Mesendoderm (in vitro differentiated cells): ENCODE data around the gene HCN2.
"Not testable (repeated sequence)": the region's sequence is repeated elsewhere in the genome, so short reads cannot be mapped to it uniquely, and the experiment has no call there.

Source experiments
- DNase-seq: peaks from one replicate; pipeline ENCODE4 v3.0.0; 2013
- H2AK5ac ChIP-seq: 2 replicates; pipeline ENCODE4 v1.6.1; 2013; ENCODE audit warnings: low read length, inconsistent platforms
- H2BK120ac ChIP-seq: 2 replicates; pipeline ENCODE4 v1.6.1; 2013; ENCODE audit warnings: low read depth, mild to moderate bottlenecking, low read length, moderate library complexity, mixed read lengths
- H2BK15ac ChIP-seq: replicated peaks from 2 replicates; pipeline ENCODE4 v1.6.1; 2013; ENCODE audit warnings: low read depth, mild to moderate bottlenecking, moderate library complexity
- H2BK5ac ChIP-seq: 2 replicates; pipeline ENCODE4 v1.6.1; 2013; ENCODE audit warnings: low read length, inconsistent platforms
- H3K18ac ChIP-seq: 2 replicates; pipeline ENCODE4 v1.6.1; 2013; ENCODE audit warnings: mild to moderate bottlenecking, low read length, mixed read lengths
- H3K23ac ChIP-seq: one replicate; pipeline ENCODE4 v1.6.1; 2013; ENCODE audit warnings: low read length
- H3K27ac ChIP-seq: 2 replicates; pipeline ENCODE4 v1.5.1; 2013; ENCODE audit warnings: low read depth, mild to moderate bottlenecking, inconsistent platforms, low read length, moderate library complexity
- H3K27me3 ChIP-seq: 2 replicates; pipeline ENCODE4 v1.6.1; 2013; ENCODE audit warnings: low read length, control low read depth, mild to moderate bottlenecking, inconsistent platforms; ENCODE audit not compliant: insufficient read depth, poor library complexity
- H3K36me3 ChIP-seq: 2 replicates; pipeline ENCODE4 v1.6.1; 2013; ENCODE audit warnings: low read length, inconsistent platforms; ENCODE audit not compliant: control insufficient read depth, insufficient read depth
- H3K4ac ChIP-seq: one replicate; pipeline ENCODE4 v1.6.1; 2013; ENCODE audit warnings: low read depth, mild to moderate bottlenecking, low read length, moderate library complexity
- H3K4me1 ChIP-seq: 2 replicates; pipeline ENCODE4 v1.6.1; 2013; ENCODE audit warnings: low read depth, low read length, inconsistent platforms; ENCODE audit not compliant: control insufficient read depth
- H3K4me2 ChIP-seq: 2 replicates; pipeline ENCODE4 v1.6.1; 2013; ENCODE audit warnings: low read length
- H3K4me3 ChIP-seq: 2 replicates; pipeline ENCODE4 v1.5.1; 2013; ENCODE audit warnings: mild to moderate bottlenecking, low read length
- H3K56ac ChIP-seq: one replicate; pipeline ENCODE4 v1.6.1; 2013; ENCODE audit warnings: low read length
- H3K79me1 ChIP-seq: 2 replicates; pipeline ENCODE4 v1.6.1; 2013; ENCODE audit warnings: low read length, inconsistent platforms
- H3K79me2 ChIP-seq: 2 replicates; pipeline ENCODE4 v1.6.1; 2013; ENCODE audit warnings: mild to moderate bottlenecking, low read length; ENCODE audit not compliant: control insufficient read depth, insufficient read depth
- H3K9ac ChIP-seq: 2 replicates; pipeline ENCODE4 v1.6.1; 2013; ENCODE audit warnings: low read length, inconsistent platforms
- H4K5ac ChIP-seq: one replicate; pipeline ENCODE4 v1.6.1; 2013; ENCODE audit warnings: low read length
- H4K8ac ChIP-seq: one replicate; pipeline ENCODE4 v1.6.1; 2013; ENCODE audit warnings: low read depth, mild to moderate bottlenecking, control low read depth, low read length, moderate library complexity
- WGBS: extraction: QIAGEN DNeasy Blood & Tissue Kit; methylation state at CpG from one replicate; pipeline ENCODE4 v1.1.7; 2013; ENCODE audit warnings: low lambda C conversion rate, missing lambda C conversion rate; ENCODE audit not compliant: insufficient coverage; ENCODE audit errors: extremely low coverage; 5-methylcytosine and 5-hydroxymethylcytosine counted together

Gene HCN2

DNA sequence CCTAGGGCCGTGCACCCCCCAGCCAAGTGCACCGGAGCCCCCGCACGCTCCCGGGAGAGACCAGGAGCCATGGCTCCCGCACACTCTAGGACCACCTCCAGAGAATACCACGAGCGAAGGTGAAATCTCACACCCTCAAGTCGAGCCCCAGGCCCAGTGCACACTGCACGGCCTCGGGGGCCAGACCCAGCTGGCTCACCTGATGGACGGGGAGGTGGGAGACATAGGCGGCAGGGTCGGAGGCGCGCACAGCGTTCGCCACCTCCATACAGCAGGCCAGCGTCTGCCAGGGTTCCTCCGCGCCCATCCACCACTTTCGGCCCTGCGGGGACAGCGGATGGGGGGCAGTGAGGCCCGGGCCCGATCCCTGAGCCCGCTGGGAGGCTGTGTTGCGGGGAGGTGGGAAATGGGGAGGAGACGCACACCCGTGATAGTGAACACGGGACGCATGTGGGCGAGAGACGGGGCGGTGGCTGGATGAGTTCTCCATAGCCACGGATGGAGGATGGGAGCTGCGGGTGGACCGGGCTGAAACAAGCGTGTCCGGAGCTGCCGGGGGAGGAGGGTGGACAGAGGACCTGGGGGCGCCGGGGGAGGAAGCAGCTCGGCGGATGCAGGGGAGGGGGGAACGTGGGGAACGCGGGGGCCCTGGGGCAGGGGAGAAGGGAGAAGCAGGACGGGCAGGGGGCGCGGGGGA, 30.6 kb downstream of the HCN2 start:
- H3K79me2 ChIP-seq = no peaks in the 10 kb centered on the region
- no peaks in the 10 kb centered on the region for H3K27me3 ChIP-seq
- no peak overlapping the region for H3K27ac ChIP-seq
- H3K18ac ChIP-seq = no peak overlapping the region
- H2BK5ac ChIP-seq = no peak overlapping the region
- no peak overlapping the region for H3K4ac ChIP-seq
- no peak for DNase-seq
- no peaks in the 10 kb centered on the region for H3K4me1 ChIP-seq
- no peak overlapping the region for H2BK120ac ChIP-seq
- H3K4me3 ChIP-seq = no peak overlapping the region
- no peak overlapping the region for H3K23ac ChIP-seq
- no peak overlapping the region for H2AK5ac ChIP-seq
- H3K9ac ChIP-seq = no peak overlapping the region
- H2BK15ac ChIP-seq = no peak overlapping the region
- H3K79me1 ChIP-seq = no peaks in the 10 kb centered on the region
- no peak overlapping the region for H4K8ac ChIP-seq
- peaks cover 5% of the 10 kb centered on the region for H3K36me3 ChIP-seq
- H3K4me2 ChIP-seq = no peak overlapping the region
- no peak overlapping the region for H3K56ac ChIP-seq
- no CpG with 5 or more reads among the region's 51 CpGs for whole genome bisulfite sequencing
- H4K5ac ChIP-seq = no peak overlapping the region

GRCh38 chr19:621191-621590, 31.5 kb downstream of the HCN2 start:
- not testable (repeated sequence) for H3K18ac ChIP-seq, H3K79me2 ChIP-seq, H3K4ac ChIP-seq, H3K27ac ChIP-seq, H3K4me1 ChIP-seq, H3K36me3 ChIP-seq, H4K8ac ChIP-seq, H3K79me1 ChIP-seq, H2AK5ac ChIP-seq, H3K4me3 ChIP-seq, H2BK120ac ChIP-seq, H4K5ac ChIP-seq, DNase-seq, H3K4me2 ChIP-seq, H2BK5ac ChIP-seq, H3K27me3 ChIP-seq, H3K9ac ChIP-seq, H2BK15ac ChIP-seq, H3K56ac ChIP-seq, H3K23ac ChIP-seq
- WGBS = no CpG with 5 or more reads among the region's 48 CpGs

GRCh38 chr19:621819-622218, 32.1 kb downstream of the HCN2 start:
- no peaks in the 10 kb centered on the region for H3K79me2 ChIP-seq
- H3K27ac ChIP-seq = no peak overlapping the region
- H3K36me3 ChIP-seq = peaks cover 5% of the 10 kb centered on the region
- no peak overlapping the region for H4K8ac ChIP-seq
- no CpG with 5 or more reads among the region's 24 CpGs for WGBS
- H3K27me3 ChIP-seq = no peaks in the 10 kb centered on the region
- no peak overlapping the region for H3K4ac ChIP-seq
- H3K4me2 ChIP-seq = no peak overlapping the region
- H3K56ac ChIP-seq = no peak overlapping the region
- no peak overlapping the region for H3K9ac ChIP-seq
- H2AK5ac ChIP-seq = no peak overlapping the region
- no peak for DNase-seq
- no peak overlapping the region for H3K23ac ChIP-seq
- H2BK15ac ChIP-seq = no peak overlapping the region
- no peak overlapping the region for H2BK120ac ChIP-seq
- H3K4me3 ChIP-seq = no peak overlapping the region
- no peak overlapping the region for H4K5ac ChIP-seq
- no peaks in the 10 kb centered on the region for H3K4me1 ChIP-seq
- H2BK5ac ChIP-seq = no peak overlapping the region
- H3K18ac ChIP-seq = no peak overlapping the region
- H3K79me1 ChIP-seq = no peaks in the 10 kb centered on the region

GRCh38 chr19:622666-623065, 33.0 kb downstream of the HCN2 start:
- H3K27ac ChIP-seq = no peak overlapping the region
- no CpG with 5 or more reads among the region's 37 CpGs for WGBS
- H3K9ac ChIP-seq = no peak overlapping the region
- H4K5ac ChIP-seq = no peak overlapping the region
- no peak overlapping the region for H3K4ac ChIP-seq
- no peak for DNase-seq
- H3K27me3 ChIP-seq = no peaks in the 10 kb centered on the region
- no peak overlapping the region for H2BK120ac ChIP-seq
- H3K79me1 ChIP-seq = no peaks in the 10 kb centered on the region
- no peak overlapping the region for H3K56ac ChIP-seq
- H2AK5ac ChIP-seq = no peak overlapping the region
- no peaks in the 10 kb centered on the region for H3K4me1 ChIP-seq
- H3K18ac ChIP-seq = no peak overlapping the region
- no peak overlapping the region for H3K4me3 ChIP-seq
- no peak overlapping the region for H2BK15ac ChIP-seq
- no peak overlapping the region for H4K8ac ChIP-seq
- H3K4me2 ChIP-seq = no peak overlapping the region
- H3K36me3 ChIP-seq = peaks cover 5% of the 10 kb centered on the region
- no peak overlapping the region for H3K23ac ChIP-seq
- no peaks in the 10 kb centered on the region for H3K79me2 ChIP-seq
- H2BK5ac ChIP-seq = no peak overlapping the region

GRCh38 chr19:623175-623916, 33.7 kb downstream of the HCN2 start:
- H2BK15ac ChIP-seq = no peak overlapping the region
- H3K36me3 ChIP-seq = peaks cover 5% of the 10 kb centered on the region
- H3K4me3 ChIP-seq = no peak overlapping the region
- H3K4me1 ChIP-seq = no peaks in the 10 kb centered on the region
- H2BK5ac ChIP-seq = no peak overlapping the region
- no peak overlapping the region for H3K9ac ChIP-seq
- H3K18ac ChIP-seq = no peak overlapping the region
- no peaks in the 10 kb centered on the region for H3K79me2 ChIP-seq
- no peak overlapping the region for H4K8ac ChIP-seq
- WGBS = no CpG with 5 or more reads among the region's 44 CpGs
- H3K56ac ChIP-seq = no peak overlapping the region
- DNase-seq = no peak
- no peak overlapping the region for H3K23ac ChIP-seq
- no peak overlapping the region for H3K27ac ChIP-seq
- no peak overlapping the region for H3K4ac ChIP-seq
- H4K5ac ChIP-seq = no peak overlapping the region
- H3K79me1 ChIP-seq = no peaks in the 10 kb centered on the region
- H3K4me2 ChIP-seq = no peak overlapping the region
- no peaks in the 10 kb centered on the region for H3K27me3 ChIP-seq
- H2AK5ac ChIP-seq = no peak overlapping the region
- no peak overlapping the region for H2BK120ac ChIP-seq
